SK-N-SH (cell line): ENCODE results near the gene BRAT1. TPM values are rescaled to one million over a fixed set of nuclear protein-coding genes. Genes with fewer than 3 reads are reported as not detected.

Source experiments
- CTCF ChIA-PET: fragments of 300-600, 350-600 bp; formaldehyde crosslinking; extraction: SDS; loops from one replicate; lab custom pipeline; 2021; lab: Yijun Ruan, JAX
- POLR2A ChIA-PET: fragments of 350-600 bp; sonication (Branson Sonifier 250); formaldehyde crosslinking; extraction: SDS; loops from one replicate; lab custom pipeline; 2020; ENCODE audit warnings: antibody characterized with exemption, inconsistent platforms; lab: Yijun Ruan, JAX
- DNase-seq: peaks from one replicate; pipeline ENCODE4 v3.0.0; 2012
- H2AFZ ChIP-seq: fragments of 200-600 bp; sonication (generic); 2 replicates; pipeline ENCODE4 v1.8.1; 2016; ENCODE audit warnings: antibody characterized with exemption, mild to moderate bottlenecking, low read depth
- H3F3A ChIP-seq: fragments of 200-600 bp; sonication (generic); replicated peaks from 2 replicates; pipeline ENCODE3; 2016; ENCODE audit warnings: antibody characterized with exemption, mild to moderate bottlenecking; ENCODE audit not compliant: insufficient read depth
- H3K27ac ChIP-seq, 2 experiments: fragments of 200-500 bp in 1 of 2; fragments of 200-600 bp in 1 of 2; sonication (Bioruptor generic) in 1 of 2; sonication (generic), shearing (Covaris generic) in 1 of 2; 2 replicates each; pipeline versions ENCODE4 v1.5.1 to v1.6.1; 2014 to 2016; ENCODE audit warnings: low read depth in 2 of 2, inconsistent platforms in 1 of 2, low read length in 1 of 2, mild to moderate bottlenecking in 1 of 2, mixed read lengths in 1 of 2
- H3K27me3 ChIP-seq: fragments of 200-600 bp; sonication (generic), shearing (Covaris generic); 2 replicates; pipeline ENCODE4 v1.6.1; 2016; ENCODE audit warnings: mixed run types; ENCODE audit not compliant: insufficient read depth
- H3K36me3 ChIP-seq, 2 experiments: fragments of 200-500 bp in 1 of 2; fragments of 200-600 bp in 1 of 2; sonication (Bioruptor generic) in 1 of 2; sonication (generic) in 1 of 2; replicated peaks in 1 of 2; 2 replicates each; pipeline versions ENCODE3 to v1.5.1; 2014 to 2016; ENCODE audit warnings: low read length in 1 of 2, mild to moderate bottlenecking in 1 of 2; ENCODE audit not compliant: insufficient read depth in 2 of 2, control insufficient read depth in 1 of 2
- H3K4me1 ChIP-seq, 2 experiments: fragments of 200-500 bp in 1 of 2; fragments of 200-600 bp in 1 of 2; sonication (Bioruptor generic) in 1 of 2; sonication (generic), shearing (Covaris generic) in 1 of 2; 2 replicates each; pipeline versions ENCODE4 v1.5.1 to v1.6.1; 2014 to 2016; ENCODE audit warnings: low read depth in 1 of 2, low read length in 1 of 2, mixed run types in 1 of 2; ENCODE audit not compliant: insufficient read depth in 2 of 2, control insufficient read depth in 1 of 2
- H3K4me2 ChIP-seq: fragments of 200-600 bp; sonication (generic), shearing (Covaris generic); 2 replicates; pipeline ENCODE4 v1.6.1; 2017; ENCODE audit warnings: mixed run types
- H3K4me3 ChIP-seq, 2 experiments: fragments of 200-500 bp in 1 of 2; fragments of 200-600 bp in 1 of 2; sonication (Bioruptor generic) in 1 of 2; sonication (generic), shearing (Covaris generic) in 1 of 2; 2 replicates each; pipeline versions ENCODE4 v1.5.1 to v1.8.1; 2014 to 2016; ENCODE audit warnings: low read depth in 2 of 2, inconsistent platforms in 1 of 2, low read length in 1 of 2, mild to moderate bottlenecking in 1 of 2, mixed read lengths in 1 of 2, moderate library complexity in 1 of 2
- H3K79me2 ChIP-seq: fragments of 200-600 bp; sonication (generic); 2 replicates; pipeline ENCODE4 v1.8.1; 2017; ENCODE audit warnings: mild to moderate bottlenecking; ENCODE audit not compliant: insufficient read depth
- H3K9ac ChIP-seq: fragments of 200-600 bp; sonication (generic); 2 replicates; pipeline ENCODE4 v1.6.1; 2017; ENCODE audit warnings: mixed run types
- H3K9me2 ChIP-seq: fragments of 200-600 bp; sonication (generic); 2 replicates; pipeline ENCODE4 v1.6.1; 2017; ENCODE audit warnings: mixed run types
- H3K9me3 ChIP-seq: fragments of 200-600 bp; sonication (generic); 2 replicates; pipeline ENCODE4 v1.6.1; 2017; ENCODE audit warnings: mixed run types, mild to moderate bottlenecking, moderate library complexity
- H4K20me1 ChIP-seq: fragments of 200-600 bp; sonication (generic); 2 replicates; pipeline ENCODE4 v1.6.1; 2017; ENCODE audit warnings: mild to moderate bottlenecking, mixed run types; ENCODE audit not compliant: insufficient read depth
- CHD2 ChIP-seq: fragments of 150-350 bp; IDR thresholded peaks from 2 replicates; pipeline ENCODE4 v1.6.1; 2018; ENCODE audit warnings: low read length; ENCODE audit not compliant: partially characterized antibody
- EP300 ChIP-seq, 2 experiments: IDR thresholded peaks; 2 replicates each; pipeline versions ENCODE4 v1.4.0 to v1.6.1; 2012; ENCODE audit warnings: borderline replicate concordance in 1 of 2, low read depth in 1 of 2, low read length in 1 of 2
- GABPA ChIP-seq: IDR thresholded peaks from 2 replicates; pipeline ENCODE4 v1.4.0; 2012; ENCODE audit warnings: low read depth, mild to moderate bottlenecking
- WGBS: methylation state at CpG from one replicate; pipeline ENCODE4 v1.1.6; 2017; ENCODE audit warnings: low lambda C conversion rate; 5-methylcytosine and 5-hydroxymethylcytosine counted together
- polyA plus RNA-seq, 3 experiments: library from polyadenylated mRNA; depleted of rRNA; stranded (reverse); fragments of >200 nt; gene quantifications; 2 replicates each; pipeline ENCODE4 v1.2.3, GENCODE V29; 2012
- TF ChIP-seq, protein P1 (sequence below): IDR thresholded peaks from 2 replicates; pipeline ENCODE4 v1.6.1; 2012; ENCODE audit warnings: mild to moderate bottlenecking, low read depth, low read length, moderate library complexity
- TF ChIP-seq, protein P2 (sequence below): fragments of 150-350 bp; IDR thresholded peaks from 2 replicates; pipeline ENCODE4 v1.6.1; 2017; ENCODE audit warnings: antibody characterized with exemption, low read length, low read depth, borderline replicate concordance
- TF ChIP-seq, protein P3 (sequence below): IDR thresholded peaks from 2 replicates; pipeline ENCODE4 v1.4.0; 2012; ENCODE audit warnings: low read depth
- TF ChIP-seq, protein P4 (sequence below): IDR thresholded peaks from 2 replicates; pipeline ENCODE4 v1.4.0; 2012; ENCODE audit warnings: low read depth, borderline replicate concordance

BRAT1 gene
- polyA plus RNA-seq, 1 of the 3 experiments (the other 2 are of a cell fraction): 36.2 TPM

DNA sequence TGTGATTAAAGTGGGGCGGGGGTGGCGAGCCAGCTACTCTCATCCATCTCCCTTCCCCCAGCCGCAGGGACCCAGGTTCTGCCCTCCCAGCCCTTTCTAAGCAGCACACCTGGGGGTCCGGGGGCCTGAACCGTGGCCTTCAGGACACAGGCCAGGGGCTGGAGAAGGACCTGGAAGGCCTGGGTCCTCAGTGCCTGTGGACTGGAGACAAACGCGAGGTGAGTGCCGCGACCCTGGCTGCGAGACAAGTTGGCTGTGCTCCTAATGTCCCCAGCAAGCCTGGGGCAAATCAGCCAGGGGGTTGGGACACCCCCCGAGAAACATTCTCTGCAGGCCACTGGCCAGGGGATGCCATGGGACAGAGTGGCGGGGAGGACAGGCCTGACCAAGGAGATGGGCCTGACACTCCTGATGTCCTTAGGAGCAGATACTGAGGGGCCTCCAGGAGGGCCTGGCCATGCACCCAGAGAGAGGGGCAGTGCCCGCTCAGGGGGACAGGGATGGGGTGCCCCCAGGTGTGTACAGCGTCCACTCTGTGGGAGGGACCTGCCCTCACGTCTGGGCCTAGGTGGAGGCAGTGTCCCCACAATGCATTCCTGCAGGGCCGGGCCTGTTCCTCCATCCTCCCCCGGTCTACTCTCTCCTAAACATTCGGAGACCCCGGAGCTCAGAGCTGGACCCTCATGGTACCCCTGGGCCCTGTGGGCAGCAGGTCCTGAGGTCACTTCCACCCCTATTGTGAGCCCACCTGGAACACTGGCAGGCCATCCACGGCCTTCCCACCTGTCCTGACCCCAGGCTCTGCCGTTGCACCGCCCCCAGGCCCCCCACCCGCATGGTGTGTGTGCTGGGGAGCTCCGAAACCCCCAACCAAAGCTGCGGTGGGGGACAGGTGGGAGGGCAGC, 13.1 kb downstream of the BRAT1 start (continued):
- no peak for TF ChIP-seq EP300 (IDR thresholded peaks at IDR 0.05; ENCODE audit: borderline replicate concordance in 1 of 2, low read depth in 1 of 2, low read length in 1 of 2)
- TF ChIP-seq, protein P1, sequence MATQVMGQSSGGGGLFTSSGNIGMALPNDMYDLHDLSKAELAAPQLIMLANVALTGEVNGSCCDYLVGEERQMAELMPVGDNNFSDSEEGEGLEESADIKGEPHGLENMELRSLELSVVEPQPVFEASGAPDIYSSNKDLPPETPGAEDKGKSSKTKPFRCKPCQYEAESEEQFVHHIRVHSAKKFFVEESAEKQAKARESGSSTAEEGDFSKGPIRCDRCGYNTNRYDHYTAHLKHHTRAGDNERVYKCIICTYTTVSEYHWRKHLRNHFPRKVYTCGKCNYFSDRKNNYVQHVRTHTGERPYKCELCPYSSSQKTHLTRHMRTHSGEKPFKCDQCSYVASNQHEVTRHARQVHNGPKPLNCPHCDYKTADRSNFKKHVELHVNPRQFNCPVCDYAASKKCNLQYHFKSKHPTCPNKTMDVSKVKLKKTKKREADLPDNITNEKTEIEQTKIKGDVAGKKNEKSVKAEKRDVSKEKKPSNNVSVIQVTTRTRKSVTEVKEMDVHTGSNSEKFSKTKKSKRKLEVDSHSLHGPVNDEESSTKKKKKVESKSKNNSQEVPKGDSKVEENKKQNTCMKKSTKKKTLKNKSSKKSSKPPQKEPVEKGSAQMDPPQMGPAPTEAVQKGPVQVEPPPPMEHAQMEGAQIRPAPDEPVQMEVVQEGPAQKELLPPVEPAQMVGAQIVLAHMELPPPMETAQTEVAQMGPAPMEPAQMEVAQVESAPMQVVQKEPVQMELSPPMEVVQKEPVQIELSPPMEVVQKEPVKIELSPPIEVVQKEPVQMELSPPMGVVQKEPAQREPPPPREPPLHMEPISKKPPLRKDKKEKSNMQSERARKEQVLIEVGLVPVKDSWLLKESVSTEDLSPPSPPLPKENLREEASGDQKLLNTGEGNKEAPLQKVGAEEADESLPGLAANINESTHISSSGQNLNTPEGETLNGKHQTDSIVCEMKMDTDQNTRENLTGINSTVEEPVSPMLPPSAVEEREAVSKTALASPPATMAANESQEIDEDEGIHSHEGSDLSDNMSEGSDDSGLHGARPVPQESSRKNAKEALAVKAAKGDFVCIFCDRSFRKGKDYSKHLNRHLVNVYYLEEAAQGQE: no peak
- TF ChIP-seq, protein P2, sequence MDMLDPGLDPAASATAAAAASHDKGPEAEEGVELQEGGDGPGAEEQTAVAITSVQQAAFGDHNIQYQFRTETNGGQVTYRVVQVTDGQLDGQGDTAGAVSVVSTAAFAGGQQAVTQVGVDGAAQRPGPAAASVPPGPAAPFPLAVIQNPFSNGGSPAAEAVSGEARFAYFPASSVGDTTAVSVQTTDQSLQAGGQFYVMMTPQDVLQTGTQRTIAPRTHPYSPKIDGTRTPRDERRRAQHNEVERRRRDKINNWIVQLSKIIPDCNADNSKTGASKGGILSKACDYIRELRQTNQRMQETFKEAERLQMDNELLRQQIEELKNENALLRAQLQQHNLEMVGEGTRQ: no peak

DNA sequence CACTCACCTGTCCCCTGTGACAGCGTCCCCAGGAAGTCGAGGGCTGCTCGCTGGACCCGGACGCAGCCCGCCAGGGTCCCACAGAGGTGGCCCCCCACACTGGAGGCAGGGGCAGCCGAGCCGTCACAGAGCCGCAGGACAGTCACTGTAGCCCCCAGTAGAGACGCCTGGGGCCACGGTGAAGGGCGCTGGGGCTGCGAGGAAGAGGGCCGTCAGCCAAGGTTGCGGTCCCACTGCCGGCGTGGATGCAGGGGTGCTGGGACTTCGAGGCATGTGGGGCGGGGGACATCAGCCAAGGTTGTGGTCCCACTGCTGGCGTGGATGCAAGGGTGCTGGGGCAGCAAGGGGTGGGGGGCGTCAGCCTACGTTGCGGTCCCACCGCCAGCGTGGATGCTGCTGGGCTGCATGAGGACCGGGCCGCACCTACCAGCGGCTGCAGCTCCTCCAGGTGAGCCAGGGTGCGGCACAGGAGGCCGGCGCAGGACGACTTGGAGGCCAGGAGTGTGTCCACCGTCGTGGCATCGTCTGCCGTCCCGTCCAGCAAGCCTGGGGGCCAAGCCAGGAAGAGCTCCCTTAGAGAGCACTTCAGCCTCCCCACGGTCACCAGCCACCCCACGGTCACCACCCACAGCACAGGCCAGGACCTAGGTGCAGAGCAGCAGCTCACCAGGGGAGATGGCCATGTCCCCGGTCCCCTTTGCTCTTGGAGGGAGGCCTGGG, 13.9 kb downstream of the BRAT1 start:
- ChIA-PET POLR2A (interaction anchor here (0.6 kb wide), 1 partner anchor 101 kb away, joined by 3 read pairs; no protein-coding TSS in a partner anchor), CTCF (interaction anchor here (0.7 to 1.4 kb wide), 2 partner anchors 16 to 53 kb away, joined by 3 to 4 read pairs; no protein-coding TSS in a partner anchor)
- Histone ChIP-seq H3K27ac (no peak overlapping the region), H4K20me1 (no peaks in the 10 kb centered on the region), H3F3A (peaks cover 3% of the 10 kb centered on the region), H3K9me3 (no peaks in the 10 kb centered on the region), H3K9ac (no peak overlapping the region), H3K9me2 (no peaks in the 10 kb centered on the region), H2AFZ (no peak overlapping the region), H3K36me3 (peaks cover 32 to 59% of the 10 kb centered on the region in 2 experiments), H3K4me3 (no peak overlapping the region), H3K27me3 (no peaks in the 10 kb centered on the region), H3K4me1 (no peaks in the 10 kb centered on the region), H3K79me2 (no peaks in the 10 kb centered on the region), H3K4me2 (no peak overlapping the region)
- peak; percentile 39 for DNase-seq
- TF ChIP-seq, protein P3, sequence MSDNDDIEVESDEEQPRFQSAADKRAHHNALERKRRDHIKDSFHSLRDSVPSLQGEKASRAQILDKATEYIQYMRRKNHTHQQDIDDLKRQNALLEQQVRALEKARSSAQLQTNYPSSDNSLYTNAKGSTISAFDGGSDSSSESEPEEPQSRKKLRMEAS: no peak
- TF ChIP-seq GABPA (no peak), CHD2 (no peak)
- TF ChIP-seq, protein P2: no peak
- TF ChIP-seq, protein P4, sequence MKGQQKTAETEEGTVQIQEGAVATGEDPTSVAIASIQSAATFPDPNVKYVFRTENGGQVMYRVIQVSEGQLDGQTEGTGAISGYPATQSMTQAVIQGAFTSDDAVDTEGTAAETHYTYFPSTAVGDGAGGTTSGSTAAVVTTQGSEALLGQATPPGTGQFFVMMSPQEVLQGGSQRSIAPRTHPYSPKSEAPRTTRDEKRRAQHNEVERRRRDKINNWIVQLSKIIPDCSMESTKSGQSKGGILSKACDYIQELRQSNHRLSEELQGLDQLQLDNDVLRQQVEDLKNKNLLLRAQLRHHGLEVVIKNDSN: no peak
- 94% methylated on average over 18 of the region's 40 CpGs for WGBS
